NCI-H1694 treated with DMSO at 0.1 percent for 48 hours (cell line): ENCODE data around the gene FAM120B.

Experiments used
- DNase-seq: peaks from one replicate; lab custom pipeline; 2025; lab: John Stamatoyannopoulos, UW

FAM120B gene

DNA sequence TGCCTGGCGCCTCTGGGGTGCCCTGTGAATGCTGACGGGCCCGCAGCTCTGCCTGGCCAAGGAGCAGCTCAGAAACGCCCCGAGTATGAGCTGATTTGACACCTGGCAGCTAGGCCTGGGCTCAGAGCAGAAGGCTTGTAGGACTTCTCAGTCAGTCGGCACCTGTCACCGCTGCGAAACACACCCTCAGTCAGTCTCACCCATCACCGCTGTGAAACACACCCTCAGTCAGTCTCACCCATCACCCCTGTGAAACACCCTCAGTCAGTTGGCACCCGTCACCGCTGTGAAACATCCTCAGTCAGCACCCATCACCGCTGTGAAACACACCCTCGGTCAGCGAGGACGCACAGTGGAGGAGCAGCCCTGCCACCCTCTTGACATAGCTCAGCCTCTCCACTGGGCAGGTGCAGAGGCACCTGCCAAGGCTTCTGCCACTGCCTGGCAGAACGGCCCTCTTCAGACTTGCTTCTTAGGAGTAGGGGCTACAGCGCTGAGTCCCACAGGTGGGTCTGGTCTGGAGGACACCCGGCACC, 137.6 kb downstream of the FAM120B start:
- no peak for DNase-seq

DNA sequence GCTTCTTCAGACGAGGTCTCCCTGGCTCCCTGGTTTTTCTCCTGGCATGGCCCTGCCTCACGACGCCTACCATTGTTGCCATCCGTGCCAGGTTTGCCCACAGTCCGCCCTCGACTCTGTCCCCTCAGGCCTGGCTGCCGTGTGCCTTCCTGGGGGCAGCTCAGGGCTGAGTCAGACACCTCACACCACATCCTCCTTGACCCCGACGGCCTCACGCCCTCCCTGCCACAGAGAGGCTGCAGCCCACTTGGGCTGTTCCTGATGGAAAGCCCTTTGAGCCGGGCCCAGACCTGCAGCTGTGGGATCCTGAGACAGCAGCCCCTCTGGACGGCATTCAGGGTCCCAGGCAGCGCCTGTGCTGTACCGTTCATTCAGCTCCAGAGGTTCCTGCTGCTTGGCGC, 138.3 kb downstream of the FAM120B start:
- no peak for DNase-seq

DNA sequence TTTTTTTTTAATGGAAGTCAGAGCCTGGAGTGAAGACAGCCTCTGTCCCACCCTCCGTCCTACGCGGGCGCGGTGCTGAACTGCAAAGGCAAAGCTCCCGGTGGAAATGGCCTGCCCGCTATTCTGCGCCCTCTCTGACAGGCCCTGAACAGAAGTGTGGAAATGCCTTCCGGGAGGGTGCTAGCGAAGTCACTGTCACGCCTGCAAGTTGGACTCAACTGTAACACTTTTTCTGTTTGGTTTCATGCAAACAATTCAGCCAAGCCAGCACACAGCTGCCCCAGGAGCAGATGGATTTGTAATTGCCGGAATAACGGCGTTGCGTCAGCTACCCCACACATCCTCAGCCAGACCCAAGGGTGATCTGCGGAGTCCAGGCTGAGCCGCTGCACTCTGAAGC, 138.9 kb downstream of the FAM120B start:
- no peak for DNase-seq

DNA sequence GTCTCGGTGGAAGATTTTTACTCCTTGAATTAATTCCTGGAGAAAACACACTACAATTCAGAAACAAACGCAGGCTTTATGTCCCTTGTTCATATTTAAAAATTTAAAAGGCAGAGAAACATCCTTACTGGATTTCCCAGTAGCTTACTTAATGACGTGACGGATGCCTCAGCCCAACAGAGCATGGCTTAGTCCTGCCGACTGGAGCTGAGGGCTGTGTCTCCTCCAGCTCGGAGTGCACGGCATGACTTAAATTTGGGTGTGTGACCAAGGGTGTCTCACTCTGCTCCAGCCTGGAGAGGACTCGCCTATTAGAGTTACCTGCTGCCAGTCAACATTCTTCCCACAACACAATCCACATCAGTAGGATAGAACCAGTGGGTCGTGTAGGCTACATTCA, 139.4 kb downstream of the FAM120B start:
- no peak for DNase-seq

DNA sequence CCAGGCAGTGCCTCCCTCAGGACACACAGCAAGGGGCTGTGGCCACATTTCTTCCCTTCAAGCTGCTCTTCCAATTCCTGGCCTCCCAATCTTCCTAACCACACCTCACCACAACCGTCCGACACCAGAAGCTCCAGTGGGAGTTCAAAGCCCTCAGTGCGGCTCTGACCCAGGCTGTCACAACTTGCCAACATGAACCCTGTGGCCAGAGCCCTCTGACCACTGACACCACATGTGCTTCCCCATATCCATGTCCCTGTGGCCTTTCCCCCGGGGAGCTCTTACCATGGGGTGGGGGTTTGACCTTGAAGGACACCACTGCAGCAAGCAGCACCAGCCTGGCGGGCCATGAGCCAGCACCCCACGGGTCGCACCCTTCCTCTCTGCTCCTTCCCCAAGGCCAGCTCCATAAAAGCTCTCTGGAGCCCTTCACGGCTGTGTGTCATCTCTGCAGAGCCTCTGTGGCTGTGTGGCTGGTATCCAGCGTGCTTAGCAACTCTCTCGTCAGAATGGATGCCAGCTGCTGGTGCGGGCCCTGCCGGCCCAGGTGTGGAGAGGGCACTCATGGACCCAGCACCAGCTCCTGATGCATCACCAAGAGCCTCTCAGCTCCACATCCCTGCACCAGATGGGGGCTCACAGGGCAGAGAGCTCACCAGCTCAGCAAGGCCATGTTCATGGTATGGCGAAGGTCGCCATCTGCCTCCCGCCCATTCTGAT, 140.4 kb downstream of the FAM120B start:
- no peak for DNase-seq

DNA sequence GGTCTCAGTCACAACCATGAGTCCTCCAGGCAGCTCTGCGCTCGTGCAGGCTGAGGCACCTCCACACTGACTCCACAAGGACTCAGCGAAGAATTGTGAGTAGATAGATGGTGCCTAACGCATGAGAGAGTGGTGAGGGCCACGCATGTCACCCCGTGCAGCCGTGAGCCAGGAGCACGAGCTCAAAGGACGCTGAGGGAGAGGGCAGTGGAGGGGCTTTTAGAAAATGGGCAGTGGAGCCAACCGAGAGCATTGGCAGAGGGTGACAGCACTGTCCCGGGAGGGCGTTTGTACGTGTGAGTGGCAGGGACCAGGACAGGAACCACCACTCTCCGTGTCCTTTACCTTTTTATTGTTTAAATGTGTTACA, 141.0 kb downstream of the FAM120B start:
- no peak for DNase-seq

DNA sequence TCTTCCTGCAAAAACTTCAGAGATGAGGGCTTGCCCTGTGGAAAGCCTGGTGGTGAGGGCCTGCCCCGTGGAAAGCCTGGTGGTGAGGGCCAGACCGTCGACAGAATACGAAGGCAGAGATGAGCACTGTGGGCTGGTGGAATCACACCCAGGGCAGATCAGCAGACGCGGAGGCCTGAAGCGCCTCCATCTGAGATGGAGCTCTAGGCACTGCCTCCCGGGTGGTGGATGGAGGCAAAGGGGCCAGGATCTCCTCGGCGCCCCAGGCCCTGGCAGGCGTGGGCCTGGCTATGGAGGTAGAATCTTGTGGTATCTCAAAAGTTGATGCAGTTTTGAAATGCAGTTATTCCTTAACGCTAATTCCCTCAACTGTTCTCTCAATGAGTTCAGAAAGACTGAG, 141.8 kb downstream of the FAM120B start:
- DNase-seq, result no peak

DNA sequence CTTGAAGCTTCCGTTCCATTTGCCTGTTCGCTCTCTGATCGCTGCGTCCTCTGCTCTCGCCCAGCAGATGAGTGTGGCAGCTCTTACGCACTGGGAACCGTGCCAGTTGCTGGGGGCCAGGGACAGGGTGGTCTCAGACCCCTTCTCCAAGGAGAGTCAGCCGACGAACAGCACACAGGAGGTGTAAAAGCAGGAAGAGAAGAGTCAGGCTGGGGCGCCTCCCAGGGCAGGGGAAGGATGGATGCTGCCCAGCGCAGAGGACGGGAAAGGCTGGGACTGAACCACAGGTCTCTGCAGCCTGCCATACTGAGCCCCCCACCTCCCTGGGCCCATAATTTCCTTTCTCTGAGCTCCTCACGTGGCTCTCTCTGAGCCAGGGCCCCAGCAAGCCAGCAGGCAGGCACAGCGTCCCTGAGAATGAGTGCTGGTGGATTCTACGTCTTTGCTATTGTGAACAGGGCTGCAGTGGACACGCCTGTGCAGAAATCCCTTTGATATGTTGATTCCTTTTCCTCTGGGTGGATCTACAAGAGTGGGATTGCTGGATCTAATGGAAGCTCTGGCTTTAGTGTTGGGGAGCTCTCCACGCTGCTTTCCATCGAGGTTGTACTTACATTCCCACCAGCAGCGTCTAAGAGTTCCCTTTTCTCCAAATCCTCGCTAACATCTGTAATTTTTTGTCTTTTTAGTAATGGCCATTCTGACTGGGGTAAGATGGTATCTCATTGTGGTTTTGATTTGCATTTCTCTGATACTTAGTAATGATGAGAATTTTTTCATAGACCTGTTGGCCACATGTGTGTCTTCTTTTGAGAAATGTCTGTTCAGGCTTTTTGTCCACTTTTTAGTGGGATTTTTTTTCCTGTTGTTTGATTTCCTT, 142.4 kb downstream of the FAM120B start:
- no peak for DNase-seq

DNA sequence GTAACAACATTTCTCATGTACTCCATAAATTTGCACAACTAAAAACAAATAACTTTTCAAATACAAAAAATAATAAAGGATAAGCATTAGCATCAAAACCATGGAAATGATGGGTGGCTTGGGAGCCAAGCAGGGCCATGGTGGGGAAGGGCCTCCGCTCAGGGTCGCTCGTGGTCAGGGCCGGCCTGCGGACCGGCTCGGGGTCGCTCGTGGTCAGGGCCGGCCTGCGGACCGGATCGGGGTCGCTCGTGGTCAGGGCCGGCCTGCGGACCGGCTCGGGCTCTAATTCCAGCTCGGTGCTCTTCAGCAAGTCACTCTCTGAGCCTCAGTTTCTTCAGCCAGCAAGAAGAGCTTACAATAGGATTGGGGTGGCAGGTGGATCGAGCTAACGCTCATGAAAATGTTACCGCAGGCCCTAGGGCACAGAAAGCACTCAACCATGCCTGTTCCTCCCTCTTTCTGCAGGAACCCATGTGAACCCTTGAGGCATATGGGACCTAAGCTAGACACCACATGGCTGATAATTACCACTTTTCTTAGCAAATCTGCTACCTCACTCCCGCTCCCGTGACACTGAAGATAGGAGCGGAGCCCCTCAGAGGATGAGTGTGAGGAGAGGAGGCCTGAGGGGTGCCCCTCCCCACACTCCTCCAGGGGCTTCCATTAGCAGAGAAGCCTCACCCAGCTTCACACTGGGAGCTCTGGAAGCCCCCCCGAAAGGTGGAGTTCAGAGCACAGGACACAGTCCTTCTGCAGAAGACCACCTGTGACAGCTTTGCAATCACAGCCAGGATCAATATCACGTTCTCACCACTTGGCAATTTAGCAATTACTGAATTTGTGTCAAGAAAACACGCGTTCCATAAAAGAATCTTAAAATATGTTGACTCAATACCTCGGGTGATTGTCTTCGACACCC, 143.5 kb downstream of the FAM120B start:
- peak; percentile 35 for DNase-seq

DNA sequence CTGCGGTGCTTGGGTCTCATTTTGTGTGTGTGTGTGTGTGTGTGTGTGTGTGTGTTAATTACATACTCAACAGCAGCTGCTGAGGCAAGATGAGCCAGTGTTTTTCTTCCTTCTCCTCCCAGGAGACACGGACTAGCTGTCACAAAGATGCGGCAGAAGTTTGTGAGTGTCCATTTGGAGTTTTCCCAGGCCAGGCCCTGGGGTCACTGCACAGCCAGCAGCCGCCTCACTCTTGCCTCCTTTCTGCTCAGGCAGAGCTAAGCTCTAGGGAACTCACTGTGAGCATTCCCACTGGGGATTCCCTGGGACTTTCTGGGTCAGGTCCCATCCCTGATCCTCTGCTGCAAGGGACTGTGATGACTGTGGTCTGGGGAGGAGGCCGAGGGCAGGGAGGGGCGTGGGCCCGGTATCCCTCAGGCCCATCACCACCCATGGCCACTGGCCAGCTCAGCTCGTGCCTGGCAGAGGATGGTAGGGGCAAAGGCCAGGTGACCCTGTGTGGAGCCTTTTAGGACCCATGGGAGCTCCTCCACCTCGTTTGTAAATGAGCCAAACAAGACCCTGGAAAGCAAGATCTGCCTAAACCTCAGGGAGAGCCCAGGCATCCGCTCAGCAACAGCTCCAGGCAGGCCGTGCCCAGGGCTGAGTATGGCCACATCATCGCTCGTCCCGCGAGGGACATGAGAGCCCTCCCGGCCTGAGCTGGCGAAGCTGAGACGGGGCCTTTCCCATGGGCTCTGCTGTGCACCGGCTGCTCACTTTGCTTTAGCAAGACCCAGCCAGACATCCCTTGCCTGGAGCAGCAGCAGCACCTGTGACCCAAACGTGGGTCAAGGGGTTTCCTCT, 144.6 kb downstream of the FAM120B start:
- DNase-seq, result no peak

DNA sequence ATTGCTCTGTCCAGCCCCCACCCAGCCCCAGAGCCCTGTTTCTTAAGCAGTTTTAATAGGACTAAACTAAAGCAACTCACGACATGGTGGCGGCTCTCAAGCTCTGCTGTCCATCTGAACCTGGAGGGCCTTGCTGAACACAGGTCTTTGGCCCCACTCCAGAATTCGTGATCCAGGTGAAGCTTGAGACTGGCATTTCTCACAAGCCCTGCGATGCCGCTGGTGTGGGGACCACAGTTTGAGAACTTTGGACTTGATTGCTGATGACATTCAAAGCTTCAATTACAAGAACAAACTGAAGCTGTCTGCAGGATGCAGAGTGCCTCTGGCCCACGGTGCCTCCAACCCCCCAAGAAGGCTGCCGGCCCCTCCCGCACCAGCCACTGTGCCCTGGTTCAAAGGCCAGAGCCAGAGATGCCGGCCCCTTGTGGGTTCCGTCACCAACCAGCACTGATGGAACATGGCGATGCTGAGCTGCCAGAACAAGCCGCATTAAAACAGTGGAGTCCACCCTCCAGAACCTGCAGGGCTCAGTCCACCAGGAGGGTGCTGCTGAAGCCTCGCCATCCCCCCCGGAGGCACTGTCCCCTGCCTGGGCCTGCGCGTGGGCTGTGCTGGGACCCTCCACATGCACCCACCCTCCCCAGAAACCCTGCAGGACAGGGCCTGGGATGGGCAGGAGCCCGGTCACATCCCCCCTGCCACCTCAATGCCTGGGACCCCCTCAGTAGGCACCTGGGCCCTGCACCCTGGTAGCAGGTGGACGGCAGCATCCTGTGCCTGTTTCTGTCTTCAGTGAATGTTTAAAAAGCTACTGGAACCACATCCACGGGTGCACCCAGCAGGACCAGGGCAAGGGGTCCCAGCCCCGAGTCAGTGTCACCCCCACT, 145.4 kb downstream of the FAM120B start:
- no peak for DNase-seq

DNA sequence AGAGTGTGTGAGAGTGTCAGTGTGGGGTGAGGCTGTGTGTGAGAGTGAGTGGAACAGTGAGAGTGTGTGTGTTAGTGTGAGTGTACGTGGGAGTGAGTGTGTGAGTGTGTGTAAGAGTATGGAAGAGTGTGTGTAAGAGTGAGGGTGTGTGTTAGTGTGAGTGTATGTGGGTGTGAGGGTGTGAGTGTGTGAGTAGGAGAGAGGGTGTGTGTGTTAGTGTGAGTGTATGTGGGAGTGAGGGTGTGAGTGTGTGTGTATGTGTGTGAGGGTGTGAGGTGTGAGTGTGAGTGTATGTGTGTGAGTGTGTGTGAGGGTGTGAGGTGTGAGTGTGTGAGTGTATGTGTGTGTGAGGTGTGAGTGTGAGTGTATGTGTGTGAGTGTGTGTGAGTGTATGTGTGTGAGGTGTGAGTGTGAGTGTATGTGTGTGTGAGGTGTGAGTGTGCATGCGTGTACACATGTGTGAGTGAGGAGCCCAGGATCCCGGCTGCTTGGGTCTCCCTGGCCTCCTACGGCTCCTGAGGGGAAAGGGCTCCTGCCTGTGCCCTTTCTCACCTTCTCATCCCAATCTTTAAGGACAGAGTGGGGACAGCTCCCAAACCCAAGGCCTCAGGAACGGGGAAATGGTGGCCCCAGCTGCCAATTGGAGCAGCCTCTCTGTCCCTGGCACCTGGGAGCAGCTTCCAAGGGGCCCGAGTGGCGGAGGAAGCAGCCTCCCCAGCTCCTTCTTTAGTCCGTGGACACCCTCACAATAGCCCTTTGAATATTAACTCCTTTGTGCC, 146.4 kb downstream of the FAM120B start:
- DNase-seq, result no peak

DNA sequence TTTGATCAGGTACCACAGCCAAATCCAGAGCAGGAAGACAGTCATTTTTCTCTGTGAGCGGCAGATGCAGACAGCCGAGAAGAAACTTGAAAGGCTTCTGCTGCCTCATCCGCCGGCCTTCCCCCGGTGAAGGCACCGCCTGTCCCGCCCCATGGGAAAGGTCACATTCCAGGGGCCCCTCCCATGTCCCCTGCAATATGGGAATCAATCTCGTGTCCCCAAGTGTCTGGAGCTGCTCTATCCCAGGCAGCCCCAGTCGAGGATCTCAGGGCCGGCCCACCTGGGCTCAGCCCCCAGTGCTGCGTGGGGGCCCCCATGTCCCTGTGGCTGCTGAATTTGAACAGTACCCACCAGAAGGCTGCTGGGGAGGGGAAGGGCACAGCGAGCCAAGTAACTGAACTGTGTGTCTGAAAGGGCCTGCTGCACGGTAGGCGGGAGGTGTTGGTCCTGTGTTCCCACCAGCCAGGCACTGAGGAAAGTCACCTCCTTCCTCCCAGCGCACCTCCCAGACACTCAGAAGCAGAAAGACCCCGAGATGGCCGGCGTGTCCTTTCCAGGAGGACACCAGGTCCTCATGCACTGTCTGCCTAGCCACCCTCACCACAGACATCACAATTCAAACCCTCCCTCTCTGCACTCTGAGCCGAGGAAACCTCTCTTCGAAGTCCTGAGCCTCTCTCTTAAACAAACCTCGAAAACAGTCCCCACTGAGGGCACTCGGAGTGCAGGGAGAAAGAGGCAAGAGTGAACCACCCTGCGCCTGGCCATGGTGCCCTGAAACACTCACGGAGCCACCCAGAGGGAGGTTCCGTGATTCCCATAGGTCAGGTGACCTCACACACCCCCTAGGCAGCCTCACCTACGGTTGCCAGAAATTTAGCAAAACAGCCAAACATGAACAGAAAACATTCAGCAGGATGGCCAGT, 147.3 kb downstream of the FAM120B start:
- no peak for DNase-seq

DNA sequence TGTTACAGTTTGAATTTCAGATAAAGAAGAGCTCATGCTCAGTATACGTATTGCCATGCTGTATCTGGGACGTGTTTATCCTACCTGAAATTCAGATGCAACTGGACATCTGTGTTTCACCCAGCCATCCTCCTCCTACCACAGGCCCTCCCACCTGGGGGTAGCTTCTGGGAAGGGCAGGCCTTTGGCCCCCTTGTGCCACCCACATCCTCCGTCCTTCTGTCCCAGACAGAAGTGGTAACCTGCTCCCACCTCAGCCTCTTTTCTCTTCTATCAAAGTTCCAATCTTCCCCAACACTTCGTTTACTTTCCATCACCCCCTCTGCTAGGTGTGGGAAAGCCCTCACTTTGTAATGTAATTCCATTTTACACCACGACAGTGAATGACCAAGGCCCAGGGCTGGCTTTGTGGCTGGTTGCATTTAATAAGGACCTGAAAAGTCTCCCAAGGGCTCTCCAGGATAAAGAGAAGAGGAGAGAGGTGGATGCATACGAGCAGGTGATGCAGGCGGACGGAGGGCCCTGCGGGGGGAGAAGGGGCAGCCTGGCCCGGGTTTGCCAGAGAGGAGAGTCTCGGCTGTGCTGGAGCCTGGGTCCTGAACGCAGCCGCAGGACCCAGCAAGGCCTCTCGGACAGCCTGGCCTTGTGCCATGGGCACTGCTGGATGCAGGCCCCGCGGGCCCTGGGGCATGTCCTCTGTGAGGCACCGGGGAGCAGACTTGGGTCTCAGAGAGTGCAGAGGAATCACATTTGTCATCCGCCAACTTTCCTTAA, 148.1 kb downstream of the FAM120B start:
- no peak for DNase-seq

DNA sequence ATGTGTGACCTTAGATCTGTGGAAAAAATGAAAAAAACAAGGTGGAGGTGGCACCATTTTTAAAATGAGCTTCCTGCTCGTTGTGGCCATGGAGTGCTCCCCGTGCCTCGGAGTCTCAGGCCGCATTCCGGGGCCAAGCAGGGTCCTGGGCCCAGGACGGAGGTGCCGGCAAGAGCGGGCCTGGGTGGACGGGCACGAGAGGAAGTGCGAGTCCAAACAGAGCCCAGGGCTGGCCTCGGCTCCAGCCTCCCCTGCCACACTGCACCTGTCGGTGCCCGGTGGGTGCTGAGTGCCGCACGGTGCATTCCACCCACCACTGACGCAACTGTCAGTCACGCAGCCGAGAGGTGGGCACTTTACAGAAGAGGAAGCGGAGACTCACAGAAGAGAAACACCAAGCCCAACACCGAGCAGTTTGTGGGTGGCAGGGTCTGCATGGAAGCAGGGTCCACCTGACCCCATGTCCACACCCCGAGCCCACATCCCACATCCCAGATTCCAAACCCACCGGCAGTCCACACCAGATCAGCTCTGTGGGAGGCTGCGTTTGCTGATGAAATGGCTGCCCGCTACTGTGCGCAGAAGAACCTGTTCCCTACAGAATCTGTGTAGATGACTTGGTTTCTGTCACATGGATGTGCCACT, 148.9 kb downstream of the FAM120B start:
- DNase-seq, result no peak

DNA sequence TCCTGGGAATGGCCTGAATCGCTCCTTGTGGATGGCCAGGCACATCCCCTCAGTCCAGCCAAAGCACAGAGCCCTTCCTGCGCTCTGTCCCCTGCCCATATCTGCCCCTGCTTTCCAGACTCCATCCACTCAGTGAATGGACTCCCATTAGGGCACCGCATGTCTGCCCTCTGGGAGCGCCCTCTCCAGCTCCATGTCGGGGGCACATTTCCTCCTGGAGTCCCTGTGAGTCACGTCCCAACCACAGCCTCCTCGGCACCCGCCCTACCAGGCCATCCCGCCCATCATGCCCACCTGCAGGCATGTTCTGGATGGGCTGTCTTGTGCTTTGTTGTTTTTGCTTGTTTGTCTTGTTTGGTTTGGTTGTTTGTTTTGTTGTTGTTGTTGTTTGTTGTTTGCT, 149.8 kb downstream of the FAM120B start:
- DNase-seq, result no peak
